ENCODE data around the gene YDJC. TPM values are rescaled to one million over a fixed set of nuclear protein-coding genes. Genes with fewer than 3 reads are reported as not detected.
"Not testable (repeated sequence)": the region's sequence is repeated elsewhere in the genome, so short reads cannot be mapped to it uniquely, and the experiment has no call there.

The YDJC gene
- total RNA-seq, 1 donor from 2014 or later, result 10.3 TPM

DNA sequence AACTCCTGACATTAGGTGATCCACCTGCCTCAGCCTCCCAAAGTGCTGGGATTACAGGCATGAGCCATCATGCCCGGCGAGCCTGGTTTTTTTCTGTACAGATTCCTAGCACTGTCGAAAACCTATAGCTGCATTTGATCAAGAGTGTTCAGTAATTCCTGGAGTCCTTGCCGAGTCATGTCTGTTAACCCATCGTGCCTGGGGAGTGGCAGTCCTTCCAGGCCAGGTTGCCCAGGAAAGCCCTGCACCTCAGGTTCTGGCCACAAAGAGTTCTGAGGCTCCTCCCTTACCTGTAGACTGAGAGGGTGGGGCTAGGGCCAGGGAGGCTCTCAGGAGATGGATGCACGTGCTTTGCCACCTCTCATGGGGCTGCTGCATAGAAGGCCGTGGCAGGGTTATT is 17.0 kb downstream of the YDJC start:
- peaks cover 3% of the 10 kb centered on the region for H3K9me3 Mint-ChIP-seq (ENCODE audit: unreplicated experiment)
- TF ChIP-seq, protein P1, sequence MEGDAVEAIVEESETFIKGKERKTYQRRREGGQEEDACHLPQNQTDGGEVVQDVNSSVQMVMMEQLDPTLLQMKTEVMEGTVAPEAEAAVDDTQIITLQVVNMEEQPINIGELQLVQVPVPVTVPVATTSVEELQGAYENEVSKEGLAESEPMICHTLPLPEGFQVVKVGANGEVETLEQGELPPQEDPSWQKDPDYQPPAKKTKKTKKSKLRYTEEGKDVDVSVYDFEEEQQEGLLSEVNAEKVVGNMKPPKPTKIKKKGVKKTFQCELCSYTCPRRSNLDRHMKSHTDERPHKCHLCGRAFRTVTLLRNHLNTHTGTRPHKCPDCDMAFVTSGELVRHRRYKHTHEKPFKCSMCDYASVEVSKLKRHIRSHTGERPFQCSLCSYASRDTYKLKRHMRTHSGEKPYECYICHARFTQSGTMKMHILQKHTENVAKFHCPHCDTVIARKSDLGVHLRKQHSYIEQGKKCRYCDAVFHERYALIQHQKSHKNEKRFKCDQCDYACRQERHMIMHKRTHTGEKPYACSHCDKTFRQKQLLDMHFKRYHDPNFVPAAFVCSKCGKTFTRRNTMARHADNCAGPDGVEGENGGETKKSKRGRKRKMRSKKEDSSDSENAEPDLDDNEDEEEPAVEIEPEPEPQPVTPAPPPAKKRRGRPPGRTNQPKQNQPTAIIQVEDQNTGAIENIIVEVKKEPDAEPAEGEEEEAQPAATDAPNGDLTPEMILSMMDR (IDR thresholded peaks at IDR 0.05; ENCODE audit: partially characterized antibody, unreplicated experiment), result no peak
- no peak overlapping the region for H3K27ac Mint-ChIP-seq (ENCODE audit: unreplicated experiment)
- H3K27me3 Mint-ChIP-seq (ENCODE audit: unreplicated experiment), result peaks cover 10% of the 10 kb centered on the region
- no peak for DNase-seq
- no peak overlapping the region for H3K4me3 Mint-ChIP-seq (ENCODE audit: unreplicated experiment)
- H3K4me1 Mint-ChIP-seq (ENCODE audit: low read depth, unreplicated experiment), result peaks cover 2% of the 10 kb centered on the region
- no peaks in the 10 kb centered on the region for H3K36me3 Mint-ChIP-seq (ENCODE audit: unreplicated experiment)

DNA sequence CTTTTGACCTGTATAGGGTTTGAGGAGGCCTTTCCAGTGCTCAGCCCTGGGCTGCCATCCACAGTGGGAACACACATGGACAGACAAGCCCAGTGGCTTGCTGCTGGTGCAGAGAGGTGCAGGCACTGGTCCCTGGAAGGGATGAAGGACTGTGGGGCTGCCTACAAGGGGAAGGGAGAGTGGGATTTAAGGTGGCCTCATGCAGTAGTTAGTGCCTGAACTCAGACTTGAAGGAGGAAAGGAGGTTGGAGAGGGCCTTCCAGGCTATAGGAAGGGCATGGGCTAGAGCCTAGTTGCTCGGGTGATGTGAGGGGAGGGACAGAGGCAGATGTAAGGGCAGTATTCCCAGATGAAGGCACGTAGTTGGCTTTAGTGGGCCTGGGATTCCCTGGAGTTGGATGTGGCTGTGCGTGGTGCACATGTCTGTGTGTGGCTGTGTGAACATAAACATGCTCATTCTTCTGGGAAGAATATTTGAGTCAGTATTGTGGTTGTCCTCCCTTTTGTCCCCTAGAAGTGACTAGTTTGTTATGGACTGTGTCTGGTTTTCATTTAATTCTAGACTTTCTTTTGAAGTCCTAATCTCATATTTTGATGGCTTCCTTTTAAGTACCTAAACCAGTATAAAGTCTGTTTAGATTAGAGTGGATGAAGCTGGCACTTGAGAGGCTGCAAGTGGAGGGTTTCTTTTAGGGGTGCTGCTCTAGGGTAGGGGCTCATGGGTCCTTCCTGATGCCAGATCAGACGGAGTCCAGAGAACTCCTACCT is 18.4 kb downstream of the YDJC start:
- Mint-ChIP-seq H3K4me3 (ENCODE audit: unreplicated experiment) (no peak overlapping the region), H3K4me1 (ENCODE audit: low read depth, unreplicated experiment) (peaks cover 4% of the 10 kb centered on the region), H3K27me3 (ENCODE audit: unreplicated experiment) (peaks cover 10% of the 10 kb centered on the region), H3K27ac (ENCODE audit: unreplicated experiment) (peak overlapping the region; percentile 11), H3K36me3 (ENCODE audit: unreplicated experiment) (no peaks in the 10 kb centered on the region), H3K9me3 (ENCODE audit: unreplicated experiment) (peaks cover 5% of the 10 kb centered on the region)
- no peak for DNase-seq
- TF ChIP-seq, protein P1 (IDR thresholded peaks at IDR 0.05; ENCODE audit: partially characterized antibody, unreplicated experiment), result no peak

DNA sequence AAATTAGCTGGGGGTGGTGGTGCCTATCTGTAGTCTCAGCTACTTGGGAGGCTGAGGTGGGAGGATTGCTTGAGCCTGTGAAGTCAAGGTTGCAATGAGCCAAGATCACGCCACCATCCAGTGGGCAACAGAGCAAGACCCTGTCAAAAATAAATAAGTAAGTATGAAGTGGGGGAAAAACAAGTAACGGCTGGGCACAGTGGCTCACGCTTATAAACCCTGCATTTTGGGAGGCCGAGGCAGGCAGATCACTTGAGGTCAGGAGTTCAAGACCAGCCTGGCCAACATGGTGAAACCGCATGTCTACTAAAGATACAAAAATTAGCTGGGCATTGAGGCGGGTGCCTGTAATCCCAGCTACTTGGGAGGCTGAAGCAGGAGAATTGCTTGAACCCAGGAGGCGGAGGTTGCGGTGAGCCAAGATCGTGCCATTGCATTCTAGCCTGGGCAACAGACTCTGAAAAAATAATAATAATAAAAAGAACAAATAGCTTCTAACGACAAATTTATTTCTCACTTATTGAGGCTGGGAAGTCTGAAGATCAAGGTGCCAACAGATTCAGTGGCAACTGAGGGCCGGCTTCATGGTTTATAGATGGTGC is 20.2 kb downstream of the YDJC start:
- not testable (repeated sequence) for DNase-seq; H3K36me3 Mint-ChIP-seq (ENCODE audit: unreplicated experiment); H3K9me3 Mint-ChIP-seq (ENCODE audit: unreplicated experiment)

DNA sequence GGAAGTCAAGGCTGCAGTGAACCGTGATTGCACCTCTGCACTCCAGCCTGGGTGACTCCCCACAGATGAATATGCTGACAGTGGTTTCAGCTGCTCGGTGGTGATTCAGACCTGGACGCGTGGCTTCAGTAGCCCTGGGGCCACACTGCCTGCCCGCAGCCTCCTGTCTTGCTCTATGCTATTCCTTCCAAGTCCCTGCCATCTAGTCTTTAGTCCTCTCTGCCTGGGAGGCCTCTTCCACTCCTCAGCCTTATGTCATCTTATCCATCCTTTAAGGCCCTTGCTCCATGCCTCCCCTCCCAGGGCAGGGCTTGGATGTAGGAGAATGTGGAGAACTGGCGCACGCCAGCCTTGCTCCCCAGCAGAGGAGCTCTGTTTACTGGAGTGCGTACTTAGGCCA is 23.0 kb downstream of the YDJC start:
- H3K4me3 Mint-ChIP-seq (ENCODE audit: unreplicated experiment), result no peak overlapping the region
- H3K36me3 Mint-ChIP-seq (ENCODE audit: unreplicated experiment), result no peaks in the 10 kb centered on the region
- DNase-seq, result no peak
- H3K27me3 Mint-ChIP-seq (ENCODE audit: unreplicated experiment), result peaks cover 9% of the 10 kb centered on the region
- no peak overlapping the region for H3K27ac Mint-ChIP-seq (ENCODE audit: unreplicated experiment)
- H3K9me3 Mint-ChIP-seq (ENCODE audit: unreplicated experiment), result peaks cover 4% of the 10 kb centered on the region
- H3K4me1 Mint-ChIP-seq (ENCODE audit: low read depth, unreplicated experiment), result peaks cover 2% of the 10 kb centered on the region
- TF ChIP-seq, protein P1 (IDR thresholded peaks at IDR 0.05; ENCODE audit: partially characterized antibody, unreplicated experiment), result no peak

More for the DNA sequence above, 20.2 kb downstream of the YDJC start:
- not testable (repeated sequence) for H3K27me3 Mint-ChIP-seq (ENCODE audit: unreplicated experiment); H3K4me1 Mint-ChIP-seq (ENCODE audit: low read depth, unreplicated experiment); H3K4me3 Mint-ChIP-seq (ENCODE audit: unreplicated experiment); H3K27ac Mint-ChIP-seq (ENCODE audit: unreplicated experiment)

DNA sequence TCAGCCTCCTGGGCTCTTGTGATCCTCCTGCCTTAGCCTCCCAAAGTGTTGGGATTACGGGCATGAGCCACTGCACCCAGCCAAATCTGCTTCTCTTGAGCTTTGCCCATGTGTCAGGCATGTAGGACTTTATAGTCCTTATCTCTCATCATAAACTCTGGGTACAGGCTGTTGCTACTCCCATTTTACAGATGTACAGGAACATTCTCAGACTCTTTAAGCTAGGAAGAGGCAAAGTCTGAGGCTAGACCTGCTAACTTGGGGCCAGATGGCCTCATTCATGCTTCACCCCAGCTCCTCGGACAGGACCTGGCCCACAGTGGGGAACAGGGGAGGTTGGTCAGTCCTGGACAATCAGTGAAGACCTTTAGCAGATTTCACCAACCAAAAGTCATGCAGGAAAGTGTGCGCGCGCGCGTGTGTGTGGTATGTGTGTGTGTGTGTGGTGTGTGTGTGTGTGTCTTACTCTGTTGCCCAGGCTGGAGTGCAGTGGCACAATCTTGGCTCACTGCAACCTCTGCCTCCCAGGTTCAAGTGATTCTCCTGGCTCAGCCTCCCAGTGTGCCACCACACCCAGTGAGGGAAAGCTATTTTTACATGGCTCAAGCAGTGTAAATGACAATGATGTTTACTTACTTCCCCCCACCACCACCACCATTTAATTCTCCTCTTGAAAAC is 23.8 kb downstream of the YDJC start:
- Mint-ChIP-seq H3K4me1 (ENCODE audit: low read depth, unreplicated experiment) (peaks cover 2% of the 10 kb centered on the region), H3K4me3 (ENCODE audit: unreplicated experiment) (no peak overlapping the region), H3K27me3 (ENCODE audit: unreplicated experiment) (peaks cover 4% of the 10 kb centered on the region), H3K9me3 (ENCODE audit: unreplicated experiment) (peaks cover 4% of the 10 kb centered on the region), H3K27ac (ENCODE audit: unreplicated experiment) (no peak overlapping the region), H3K36me3 (ENCODE audit: unreplicated experiment) (no peaks in the 10 kb centered on the region)
- no peak for DNase-seq
- TF ChIP-seq, protein P1 (IDR thresholded peaks at IDR 0.05; ENCODE audit: partially characterized antibody, unreplicated experiment), result no peak

All from glutamatergic neuron (in vitro differentiated cells).